ENCODE results near the gene PDX1.

Gene PDX1

GRCh38 chr13:27919934-27920676, at the start of gene PDX1:
Gene PDX1 (plus strand): TSS chr13:27920000. CDS start chr13:27920139, 139 bp downstream.
- no peak for DNase-seq (ENCODE audit: low read depth, low spot score)

- DNase-seq (ENCODE audit: low read depth, low spot score) = no peak
Measured at GRCh38 chr13:27878274-27878673, 41.5 kb upstream of the PDX1 start.

GRCh38 chr13:27889471-27889870, 30.3 kb upstream of the PDX1 start:
- DNase-seq (ENCODE audit: low read depth, low spot score) = no peak

- no peak for DNase-seq (ENCODE audit: low read depth, low spot score)
Measured at GRCh38 chr13:27896726-27897125, 23.1 kb upstream of the PDX1 start.

- DNase-seq (ENCODE audit: low read depth, low spot score) = no peak
Measured at GRCh38 chr13:27904719-27905118, 15.1 kb upstream of the PDX1 start.

- no peak for DNase-seq (ENCODE audit: low read depth, low spot score)
Measured at GRCh38 chr13:27905650-27906049, 14.2 kb upstream of the PDX1 start.

GRCh38 chr13:27907121-27907787, 12.5 kb upstream of the PDX1 start:
- no peak for DNase-seq (ENCODE audit: low read depth, low spot score)

- no peak for DNase-seq (ENCODE audit: low read depth, low spot score)
Measured at GRCh38 chr13:27909378-27909777, 10.4 kb upstream of the PDX1 start.

- no peak for DNase-seq (ENCODE audit: low read depth, low spot score)
Measured at GRCh38 chr13:27911521-27911920, 8.3 kb upstream of the PDX1 start.

GRCh38 chr13:27913160-27913559, 6.6 kb upstream of the PDX1 start:
- DNase-seq (ENCODE audit: low read depth, low spot score) = no peak

GRCh38 chr13:27915301-27916207, 4.2 kb upstream of the PDX1 start:
- DNase-seq (ENCODE audit: low read depth, low spot score) = no peak

- DNase-seq (ENCODE audit: low read depth, low spot score) = no peak
Measured at GRCh38 chr13:27917121-27917947, 2.5 kb upstream of the PDX1 start.

GRCh38 chr13:27918041-27918917, 1.5 kb upstream of the PDX1 start:
- no peak for DNase-seq (ENCODE audit: low read depth, low spot score)

- DNase-seq (ENCODE audit: low read depth, low spot score) = no peak
Measured at GRCh38 chr13:27918918-27919658, 712 bp upstream of the PDX1 start.

GRCh38 chr13:27919659-27919933, 204 bp upstream of the PDX1 start:
- DNase-seq (ENCODE audit: low read depth, low spot score) = no peak

- no peak for DNase-seq (ENCODE audit: low read depth, low spot score)
Measured at GRCh38 chr13:27920677-27921420, 1.0 kb downstream of the PDX1 start.

GRCh38 chr13:27921421-27921960, 1.7 kb downstream of the PDX1 start:
- DNase-seq (ENCODE audit: low read depth, low spot score) = no peak

- no peak for DNase-seq (ENCODE audit: low read depth, low spot score)
Measured at GRCh38 chr13:27921961-27922882, 2.4 kb downstream of the PDX1 start.

Data from smooth muscle cell of the brain vasculature (primary cell).